GM12878 (cell line): ENCODE results near the gene GTF2IRD1. TPM values are rescaled to one million over a fixed set of nuclear protein-coding genes. Genes with fewer than 3 reads are reported as not detected.

Experiments used
- ATAC-seq: fragments of 200-7000 bp; cut with Tn5 transposase; 3 replicates; pipeline ENCODE4 v1.9.1; 2020; ENCODE audit warnings: mild to moderate bottlenecking, moderate library complexity
- BruUV-seq: library from RNA; stranded (reverse); fragments of 400-500 nt; replicated peaks from 2 replicates; lab custom pipeline; 2021; lab: Mats Ljungman, UMichigan
- CTCF ChIA-PET: fragments of 300-600 bp; sonication (Branson Sonifier 250); formaldehyde crosslinking; extraction: SDS; loops from one replicate; lab custom pipeline; 2021; ENCODE audit warnings: inconsistent platforms; lab: Yijun Ruan, JAX
- POLR2A ChIA-PET: fragments of 350-600 bp; formaldehyde crosslinking; extraction: SDS; loops from one replicate; lab custom pipeline; 2021; ENCODE audit warnings: inconsistent platforms; lab: Charles Lee
- RAD21 ChIA-PET: fragments of 300-600 bp; sonication (Branson Sonifier 250); formaldehyde crosslinking; loops from one replicate; lab custom pipeline; 2023; ENCODE audit warnings: antibody characterized with exemption; ENCODE audit not compliant: unreplicated experiment; lab: Charles Lee
- SMC1A ChIA-PET: fragments of 300-600 bp; sonication (Branson Sonifier 250); formaldehyde crosslinking; loops from one replicate; lab custom pipeline; 2023; ENCODE audit not compliant: unreplicated experiment, uncharacterized antibody; lab: Charles Lee
- DNase-seq: peaks from one replicate; pipeline ENCODE4 v3.0.0-alpha.2; 2011; ENCODE audit warnings: low read depth, low spot score
- FAIRE-seq: peaks from 3 replicates; lab custom pipeline; 2011; peaks lifted over from hg19 to GRCh38; lab: Jason Lieb, UNC
- H2AFZ ChIP-seq: 2 replicates; pipeline ENCODE4 v1.6.0; 2011; ENCODE audit warnings: low read depth, low read length, control low read depth; ENCODE audit not compliant: control insufficient read depth
- H3K27ac ChIP-seq: 2 replicates; pipeline ENCODE4 v1.5.1; 2011; ENCODE audit warnings: control low read depth; ENCODE audit not compliant: control insufficient read depth, insufficient read depth
- H3K27me3 ChIP-seq, 2 experiments: replicated peaks in 1 of 2; 2 replicates each; pipeline versions ENCODE4 v1.6.0 to v1.6.1; 2011; ENCODE audit warnings: low read length in 1 of 2; ENCODE audit not compliant: control insufficient read depth in 2 of 2, insufficient read depth in 2 of 2
- H3K36me3 ChIP-seq, 2 experiments: 2 replicates each; pipeline ENCODE4 v1.5.1; 2011; ENCODE audit warnings: low read length in 1 of 2; ENCODE audit not compliant: control insufficient read depth in 2 of 2, insufficient read depth in 2 of 2
- H3K4me1 ChIP-seq: 2 replicates; pipeline ENCODE4 v1.6.1; 2011; ENCODE audit warnings: mild to moderate bottlenecking, low read length, moderate library complexity, mixed read lengths; ENCODE audit not compliant: control insufficient read depth, insufficient read depth
- H3K4me2 ChIP-seq: 2 replicates; pipeline ENCODE4 v1.6.0; 2011; ENCODE audit warnings: control low read depth; ENCODE audit not compliant: control insufficient read depth, insufficient read depth
- H3K4me3 ChIP-seq: fragments of 200-600 bp; sonication (generic); 2 replicates; pipeline ENCODE4 v1.5.1; 2016
- H3K79me2 ChIP-seq: 2 replicates; pipeline ENCODE4 v1.6.0; 2011; ENCODE audit warnings: low read length; ENCODE audit not compliant: control insufficient read depth, insufficient read depth
- H3K9ac ChIP-seq: 2 replicates; pipeline ENCODE4 v1.8.0; 2011; ENCODE audit warnings: low read length, control low read depth, mixed read lengths; ENCODE audit not compliant: control insufficient read depth, insufficient read depth
- H3K9me3 ChIP-seq: replicated peaks from 3 replicates; pipeline ENCODE4 v1.5.1; 2011; ENCODE audit warnings: mild to moderate bottlenecking, low read length; ENCODE audit not compliant: control insufficient read depth, insufficient read depth
- H4K20me1 ChIP-seq: 2 replicates; pipeline ENCODE4 v1.6.0; 2011; ENCODE audit not compliant: control insufficient read depth, insufficient read depth
- BCL11A ChIP-seq: IDR thresholded peaks from 2 replicates; pipeline ENCODE4 v1.6.1; 2011; ENCODE audit warnings: low read depth, low read length
- FOXK2 ChIP-seq: fragments of 450-650 bp; IDR thresholded peaks from 2 replicates; pipeline ENCODE4 v1.6.1; 2017; ENCODE audit warnings: mild to moderate bottlenecking, moderate library complexity
- IKZF1 ChIP-seq: fragments of 450-650 bp; conservative IDR thresholded peaks from 2 replicates; pipeline ENCODE4 v1.6.1; 2017; ENCODE audit warnings: antibody characterized with exemption, mild to moderate bottlenecking
- KLF5 ChIP-seq: fragments of 450-650 bp; IDR thresholded peaks from 2 replicates; pipeline ENCODE4 v1.6.1; 2014; ENCODE audit warnings: mild to moderate bottlenecking; ENCODE audit not compliant: partially characterized antibody
- MXI1 ChIP-seq: fragments of 150-350 bp; IDR thresholded peaks from 2 replicates; pipeline ENCODE4 v1.6.1; 2011; ENCODE audit warnings: low read depth, mild to moderate bottlenecking, inconsistent platforms, low read length, improper control_type of control experiment
- MYC ChIP-seq: IDR thresholded peaks from 2 replicates; pipeline ENCODE4 v1.6.1; 2011; ENCODE audit warnings: mild to moderate bottlenecking, low read length, moderate library complexity, inconsistent platforms; ENCODE audit not compliant: insufficient read depth, insufficient replicate concordance, insufficient read length, severe bottlenecking
- RB1 ChIP-seq: fragments of 450-650 bp; formaldehyde crosslinking; IDR thresholded peaks from 2 replicates; pipeline ENCODE4 v1.6.1; 2017; ENCODE audit warnings: mild to moderate bottlenecking, borderline replicate concordance
- ZNF207 ChIP-seq: fragments of 450-650 bp; IDR thresholded peaks from 2 replicates; pipeline ENCODE4 v1.6.1; 2014; ENCODE audit warnings: antibody characterized with exemption, mild to moderate bottlenecking, borderline replicate concordance
- WGBS: methylation state at CpG from one replicate; pipeline ENCODE4 v1.1.6; 2016; ENCODE audit warnings: low lambda C conversion rate; ENCODE audit not compliant: insufficient replicate concordance, insufficient coverage; ENCODE audit errors: missing lambda C conversion rate; 5-methylcytosine and 5-hydroxymethylcytosine counted together
- in situ Hi-C: fragments of 300-500 bp; cut with MboI; formaldehyde crosslinking; loops from 9 replicates; pipeline ENCODE4 v1.14.3; 2018; ENCODE audit warnings: mixed read lengths
- intact Hi-C: fragments of 100-400 bp; cut with micrococcal nuclease; formaldehyde crosslinking; loops from one replicate; pipeline ENCODE4 v1.14.2; 2022; ENCODE audit not compliant: unreplicated experiment
- polyA plus RNA-seq, 11 experiments: library from polyadenylated mRNA; depleted of rRNA in 4 of 11; unstranded in 6 of 11; stranded (reverse) in 5 of 11; fragments of >200 nt; fragmentation: Nextera tagmentation in 4 of 11; fragmentation: Illumina TruSeq in 1 of 11; extraction: Ambion mirVana in 4 of 11; extraction: Trizol in 1 of 11; gene quantifications; 1 replicate in 1 of 11; 2 replicates in 10 of 11; pipeline versions ENCODE4 v1.2.1 to v1.2.3, GENCODE V29; 2011 to 2016; ENCODE audit warnings: inconsistent platforms in 2 of 11, missing spikeins in 2 of 11, low read depth in 1 of 11
- total RNA-seq, 4 experiments: library from RNA; depleted of rRNA in 3 of 4; stranded (reverse); fragments of >200 nt in 3 of 4; fragmentation: Illumina TruSeq in 1 of 4; extraction: Trizol in 1 of 4; gene quantifications; 2 replicates each; pipeline versions ENCODE4 v1.2.1 to v1.2.3, GENCODE V29; 2013 to 2021
- TF ChIP-seq, protein P1 (sequence below): fragments of 450-650 bp; IDR thresholded peaks from 2 replicates; pipeline ENCODE4 v1.6.1; 2017; ENCODE audit warnings: mild to moderate bottlenecking, moderate library complexity
- TF ChIP-seq, protein P2 (sequence below): fragments of 450-650 bp; IDR thresholded peaks from 2 replicates; pipeline ENCODE4 v1.6.1; 2017; ENCODE audit warnings: mild to moderate bottlenecking, moderate library complexity
- TF ChIP-seq, protein P3 (sequence below): IDR thresholded peaks from 2 replicates; pipeline ENCODE4 v1.6.1; 2012; ENCODE audit warnings: low read length, inconsistent platforms
- TF ChIP-seq, protein P4 (sequence below): IDR thresholded peaks from 2 replicates; pipeline ENCODE4 v1.6.1; 2012; ENCODE audit warnings: low read depth, low read length, improper control_type of control experiment

The GTF2IRD1 gene
- total and polyA plus RNA-seq, 10 of the 15 experiments (the other 5 are each of a cell fraction or from before 2014, with no cell fraction given), result 0.48 to 3.0 (median 1.3) TPM

DNA sequence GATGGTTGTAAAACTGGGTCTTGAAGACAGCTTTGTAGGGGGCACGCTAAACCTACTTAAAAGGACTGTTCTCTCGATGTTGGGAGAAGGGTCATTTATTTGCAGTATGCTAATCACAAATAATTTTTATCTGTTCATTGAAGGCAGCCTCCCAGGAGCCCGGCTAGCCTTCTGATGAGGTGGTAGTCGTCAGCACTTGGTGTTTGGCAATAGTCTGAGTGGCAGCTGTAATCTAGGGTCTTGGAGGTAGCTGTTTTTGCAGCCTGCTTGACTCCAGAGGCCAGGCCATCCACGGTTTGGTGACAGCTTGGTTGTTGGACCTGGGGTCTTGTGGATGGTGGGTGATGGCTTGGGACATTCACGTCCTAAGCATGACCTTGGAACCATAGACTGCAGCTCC lies 2.2 kb downstream of the GTF2IRD1 start (continued):
- TF ChIP-seq, protein P1, sequence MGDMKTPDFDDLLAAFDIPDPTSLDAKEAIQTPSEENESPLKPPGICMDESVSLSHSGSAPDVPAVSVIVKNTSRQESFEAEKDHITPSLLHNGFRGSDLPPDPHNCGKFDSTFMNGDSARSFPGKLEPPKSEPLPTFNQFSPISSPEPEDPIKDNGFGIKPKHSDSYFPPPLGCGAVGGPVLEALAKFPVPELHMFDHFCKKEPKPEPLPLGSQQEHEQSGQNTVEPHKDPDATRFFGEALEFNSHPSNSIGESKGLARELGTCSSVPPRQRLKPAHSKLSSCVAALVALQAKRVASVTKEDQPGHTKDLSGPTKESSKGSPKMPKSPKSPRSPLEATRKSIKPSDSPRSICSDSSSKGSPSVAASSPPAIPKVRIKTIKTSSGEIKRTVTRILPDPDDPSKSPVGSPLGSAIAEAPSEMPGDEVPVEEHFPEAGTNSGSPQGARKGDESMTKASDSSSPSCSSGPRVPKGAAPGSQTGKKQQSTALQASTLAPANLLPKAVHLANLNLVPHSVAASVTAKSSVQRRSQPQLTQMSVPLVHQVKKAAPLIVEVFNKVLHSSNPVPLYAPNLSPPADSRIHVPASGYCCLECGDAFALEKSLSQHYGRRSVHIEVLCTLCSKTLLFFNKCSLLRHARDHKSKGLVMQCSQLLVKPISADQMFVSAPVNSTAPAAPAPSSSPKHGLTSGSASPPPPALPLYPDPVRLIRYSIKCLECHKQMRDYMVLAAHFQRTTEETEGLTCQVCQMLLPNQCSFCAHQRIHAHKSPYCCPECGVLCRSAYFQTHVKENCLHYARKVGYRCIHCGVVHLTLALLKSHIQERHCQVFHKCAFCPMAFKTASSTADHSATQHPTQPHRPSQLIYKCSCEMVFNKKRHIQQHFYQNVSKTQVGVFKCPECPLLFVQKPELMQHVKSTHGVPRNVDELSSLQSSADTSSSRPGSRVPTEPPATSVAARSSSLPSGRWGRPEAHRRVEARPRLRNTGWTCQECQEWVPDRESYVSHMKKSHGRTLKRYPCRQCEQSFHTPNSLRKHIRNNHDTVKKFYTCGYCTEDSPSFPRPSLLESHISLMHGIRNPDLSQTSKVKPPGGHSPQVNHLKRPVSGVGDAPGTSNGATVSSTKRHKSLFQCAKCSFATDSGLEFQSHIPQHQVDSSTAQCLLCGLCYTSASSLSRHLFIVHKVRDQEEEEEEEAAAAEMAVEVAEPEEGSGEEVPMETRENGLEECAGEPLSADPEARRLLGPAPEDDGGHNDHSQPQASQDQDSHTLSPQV, result no peak
- TF ChIP-seq FOXK2, result no peak
- TF ChIP-seq BCL11A, result no peak

DNA sequence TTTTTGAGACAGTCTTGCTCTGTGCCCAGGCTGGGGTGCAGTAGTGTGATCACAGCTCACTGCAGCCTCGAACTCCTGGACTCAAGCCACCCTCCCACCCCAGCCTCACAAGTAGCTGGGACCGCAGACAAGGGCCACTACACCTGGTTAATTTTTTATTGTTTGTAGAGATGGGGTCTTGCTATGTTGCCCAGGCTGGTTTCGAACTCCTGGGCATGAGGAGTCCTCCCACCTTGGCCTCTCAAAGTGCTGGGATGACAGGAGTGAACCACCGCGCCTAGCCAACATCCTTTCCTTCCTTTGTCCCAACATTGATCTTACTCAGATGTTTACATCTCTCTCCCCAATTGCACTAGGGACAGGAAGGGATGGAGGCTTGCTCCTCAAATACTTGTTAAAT lies 3.3 kb downstream of the GTF2IRD1 start:
- ChIA-PET CTCF (no interaction called here), SMC1A (no interaction called here), RAD21 (no interaction called here), POLR2A (no interaction called here)
- no peak overlapping the region for H3K27ac ChIP-seq
- H3K9me3 ChIP-seq, result no peaks in the 10 kb centered on the region; the same call in 2 of the 3 replicates
- H3K4me1 ChIP-seq, result peaks cover 5% of the 10 kb centered on the region
- H4K20me1 ChIP-seq, result no peaks in the 10 kb centered on the region
- H3K4me3 ChIP-seq, result no peak overlapping the region
- WGBS, result 53% methylated on average over 5 of the region's 5 CpGs
- no peak overlapping the region for H2AFZ ChIP-seq
- ATAC-seq (no peak), DNase-seq (no peak), FAIRE-seq (no peak)
- H3K27me3 ChIP-seq, result no peaks in the 10 kb centered on the region
- no peak overlapping the region for H3K4me2 ChIP-seq
- in situ Hi-C loops, result no loop called here
- BruUV-seq, result no TSS peak
- no peaks in the 10 kb centered on the region for H3K36me3 ChIP-seq
- intact Hi-C loops, result loop anchor here (10.0 kb wide), 1 partner anchor 208 kb away; no protein-coding TSS in a partner anchor
- no peaks in the 10 kb centered on the region for H3K79me2 ChIP-seq
- no peak overlapping the region for H3K9ac ChIP-seq
- TF ChIP-seq, protein P2, sequence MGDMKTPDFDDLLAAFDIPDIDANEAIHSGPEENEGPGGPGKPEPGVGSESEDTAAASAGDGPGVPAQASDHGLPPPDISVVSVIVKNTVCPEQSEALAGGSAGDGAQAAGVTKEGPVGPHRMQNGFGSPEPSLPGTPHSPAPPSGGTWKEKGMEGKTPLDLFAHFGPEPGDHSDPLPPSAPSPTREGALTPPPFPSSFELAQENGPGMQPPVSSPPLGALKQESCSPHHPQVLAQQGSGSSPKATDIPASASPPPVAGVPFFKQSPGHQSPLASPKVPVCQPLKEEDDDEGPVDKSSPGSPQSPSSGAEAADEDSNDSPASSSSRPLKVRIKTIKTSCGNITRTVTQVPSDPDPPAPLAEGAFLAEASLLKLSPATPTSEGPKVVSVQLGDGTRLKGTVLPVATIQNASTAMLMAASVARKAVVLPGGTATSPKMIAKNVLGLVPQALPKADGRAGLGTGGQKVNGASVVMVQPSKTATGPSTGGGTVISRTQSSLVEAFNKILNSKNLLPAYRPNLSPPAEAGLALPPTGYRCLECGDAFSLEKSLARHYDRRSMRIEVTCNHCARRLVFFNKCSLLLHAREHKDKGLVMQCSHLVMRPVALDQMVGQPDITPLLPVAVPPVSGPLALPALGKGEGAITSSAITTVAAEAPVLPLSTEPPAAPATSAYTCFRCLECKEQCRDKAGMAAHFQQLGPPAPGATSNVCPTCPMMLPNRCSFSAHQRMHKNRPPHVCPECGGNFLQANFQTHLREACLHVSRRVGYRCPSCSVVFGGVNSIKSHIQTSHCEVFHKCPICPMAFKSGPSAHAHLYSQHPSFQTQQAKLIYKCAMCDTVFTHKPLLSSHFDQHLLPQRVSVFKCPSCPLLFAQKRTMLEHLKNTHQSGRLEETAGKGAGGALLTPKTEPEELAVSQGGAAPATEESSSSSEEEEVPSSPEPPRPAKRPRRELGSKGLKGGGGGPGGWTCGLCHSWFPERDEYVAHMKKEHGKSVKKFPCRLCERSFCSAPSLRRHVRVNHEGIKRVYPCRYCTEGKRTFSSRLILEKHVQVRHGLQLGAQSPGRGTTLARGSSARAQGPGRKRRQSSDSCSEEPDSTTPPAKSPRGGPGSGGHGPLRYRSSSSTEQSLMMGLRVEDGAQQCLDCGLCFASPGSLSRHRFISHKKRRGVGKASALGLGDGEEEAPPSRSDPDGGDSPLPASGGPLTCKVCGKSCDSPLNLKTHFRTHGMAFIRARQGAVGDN, result no peak
- no peak for TF ChIP-seq IKZF1
- TF ChIP-seq, protein P3, sequence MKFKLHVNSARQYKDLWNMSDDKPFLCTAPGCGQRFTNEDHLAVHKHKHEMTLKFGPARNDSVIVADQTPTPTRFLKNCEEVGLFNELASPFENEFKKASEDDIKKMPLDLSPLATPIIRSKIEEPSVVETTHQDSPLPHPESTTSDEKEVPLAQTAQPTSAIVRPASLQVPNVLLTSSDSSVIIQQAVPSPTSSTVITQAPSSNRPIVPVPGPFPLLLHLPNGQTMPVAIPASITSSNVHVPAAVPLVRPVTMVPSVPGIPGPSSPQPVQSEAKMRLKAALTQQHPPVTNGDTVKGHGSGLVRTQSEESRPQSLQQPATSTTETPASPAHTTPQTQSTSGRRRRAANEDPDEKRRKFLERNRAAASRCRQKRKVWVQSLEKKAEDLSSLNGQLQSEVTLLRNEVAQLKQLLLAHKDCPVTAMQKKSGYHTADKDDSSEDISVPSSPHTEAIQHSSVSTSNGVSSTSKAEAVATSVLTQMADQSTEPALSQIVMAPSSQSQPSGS, result no peak
- no peak for TF ChIP-seq MXI1
- TF ChIP-seq, protein P4, sequence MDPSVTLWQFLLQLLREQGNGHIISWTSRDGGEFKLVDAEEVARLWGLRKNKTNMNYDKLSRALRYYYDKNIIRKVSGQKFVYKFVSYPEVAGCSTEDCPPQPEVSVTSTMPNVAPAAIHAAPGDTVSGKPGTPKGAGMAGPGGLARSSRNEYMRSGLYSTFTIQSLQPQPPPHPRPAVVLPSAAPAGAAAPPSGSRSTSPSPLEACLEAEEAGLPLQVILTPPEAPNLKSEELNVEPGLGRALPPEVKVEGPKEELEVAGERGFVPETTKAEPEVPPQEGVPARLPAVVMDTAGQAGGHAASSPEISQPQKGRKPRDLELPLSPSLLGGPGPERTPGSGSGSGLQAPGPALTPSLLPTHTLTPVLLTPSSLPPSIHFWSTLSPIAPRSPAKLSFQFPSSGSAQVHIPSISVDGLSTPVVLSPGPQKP, result no peak
- TF ChIP-seq MYC, result no peak
- no peak for TF ChIP-seq RB1
- TF ChIP-seq KLF5, result no peak
- TF ChIP-seq ZNF207, result no peak
